HUDEP-2 (cell line): Measurements from ENCODE around the gene PPAN.

Source experiments
- DNase-seq, 76 experiments: peaks; one replicate each; lab custom pipeline; 2025; ENCODE audit not compliant: unreplicated experiment in 76 of 76; lab: John Stamatoyannopoulos, UW

Gene PPAN

DNA sequence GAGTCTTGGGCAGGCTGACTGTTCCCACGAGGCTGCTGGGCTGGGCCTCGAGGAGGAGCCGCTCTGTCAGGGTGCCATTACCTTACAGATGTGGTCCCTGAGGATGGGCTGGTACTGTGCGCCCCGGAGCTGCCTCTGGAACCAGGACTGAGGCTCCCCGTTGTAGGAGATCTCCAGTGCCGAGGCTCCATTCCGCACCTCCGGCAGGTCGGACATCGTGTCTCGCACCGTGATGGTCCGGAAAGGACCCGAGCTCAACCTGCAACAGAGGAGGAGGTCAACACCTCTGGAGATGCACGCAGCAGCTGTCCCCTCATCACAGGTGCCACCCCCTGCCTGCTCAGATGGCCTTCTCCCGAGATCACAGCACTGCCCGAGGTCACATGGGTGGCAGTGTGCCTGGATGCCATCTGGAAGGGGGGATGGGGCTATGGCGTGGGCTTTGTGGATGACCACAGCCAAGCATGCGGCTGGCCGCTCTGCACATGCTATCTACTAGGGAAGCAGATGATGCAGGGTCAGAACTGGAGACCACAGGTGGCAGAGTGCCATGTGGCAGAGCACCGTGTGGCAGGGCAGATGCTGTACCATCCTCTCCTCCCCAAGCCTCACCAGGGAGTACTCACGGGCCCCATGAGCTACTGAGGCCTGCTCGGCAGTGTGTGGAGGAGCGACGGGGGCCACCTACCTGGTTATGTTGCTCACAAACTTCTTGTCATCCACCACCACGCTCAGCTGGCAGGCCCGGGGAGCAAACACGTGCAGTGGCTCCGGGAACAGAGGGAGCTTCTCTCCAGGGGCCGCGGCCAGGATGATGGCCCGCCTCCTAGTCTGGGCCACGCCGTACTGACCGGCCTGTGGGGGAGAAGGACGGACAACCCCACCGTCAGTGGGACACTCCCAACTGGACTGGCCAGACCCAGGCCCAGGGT is 31.9 kb downstream of the PPAN start:
- DNase-seq = no peak

DNA sequence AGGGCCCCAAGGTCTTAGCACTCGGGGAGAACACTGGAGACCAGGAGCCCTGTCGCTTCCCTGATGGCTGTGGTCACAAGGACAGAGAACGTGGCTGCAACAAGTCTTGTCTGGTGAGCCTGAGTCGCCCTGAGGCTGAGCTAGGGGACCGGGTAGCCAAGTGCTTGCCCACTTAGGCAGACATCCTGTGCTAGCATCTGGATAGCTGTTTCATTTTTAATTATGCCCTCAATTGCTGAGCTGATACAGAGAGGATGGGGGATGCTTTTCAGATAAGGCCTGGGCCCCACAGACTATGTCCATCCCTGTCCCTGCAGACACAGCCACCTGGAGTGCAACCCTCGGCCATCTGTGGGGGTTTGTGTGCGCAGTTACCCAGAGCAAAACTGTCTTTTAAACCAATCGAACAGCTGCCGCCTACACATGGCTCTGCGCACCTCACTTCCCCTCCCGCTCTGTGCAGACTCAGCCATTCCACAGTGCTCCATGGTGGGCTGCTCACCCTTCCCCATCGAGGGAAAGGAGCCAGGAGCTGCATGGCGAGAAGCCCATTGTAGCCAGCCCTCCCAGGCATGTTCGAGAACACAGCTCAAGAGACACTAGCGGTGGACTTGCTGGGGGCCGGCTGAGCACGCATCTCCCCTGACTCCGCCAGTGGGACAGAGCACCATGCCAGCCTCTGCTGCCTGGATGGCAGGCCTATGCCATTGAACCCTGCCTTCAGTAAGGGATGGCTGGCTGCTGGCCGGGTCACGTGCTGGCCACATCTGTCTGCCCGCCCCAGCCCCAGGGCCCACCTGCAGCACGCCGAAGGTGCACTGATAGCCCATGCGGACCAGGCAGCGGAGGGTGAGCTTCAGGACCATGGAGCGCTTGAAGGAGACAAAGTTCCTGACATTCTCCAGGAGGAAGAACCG is 33.0 kb downstream of the PPAN start:
- no peak for DNase-seq

- DNase-seq = no peak
Measured at GRCh38 chr19:10139952-10140351, 33.8 kb downstream of the PPAN start.

GRCh38 chr19:10141479-10141878 is 35.3 kb downstream of the PPAN start:
- DNase-seq = no peak

DNA sequence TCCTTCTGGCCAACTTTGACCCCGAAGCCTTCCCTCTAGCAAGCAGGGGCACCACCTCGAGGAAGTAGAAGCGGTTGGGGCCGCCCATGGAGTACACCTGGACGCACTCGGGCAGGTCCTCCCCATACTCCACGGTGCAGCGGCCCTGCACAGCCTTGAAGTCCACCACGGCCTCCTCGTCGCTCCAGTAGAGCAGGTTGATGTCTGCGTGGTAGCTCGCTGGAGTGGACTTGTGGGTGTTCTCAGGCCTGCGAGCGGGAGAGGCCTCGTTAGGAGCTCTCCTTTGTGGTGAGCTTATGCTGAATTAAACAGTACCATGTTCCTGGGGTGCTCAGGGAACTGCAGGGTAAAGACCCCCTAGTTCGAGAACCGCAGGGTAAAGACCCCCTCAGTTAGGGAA is 35.8 kb downstream of the PPAN start:
- no peak for DNase-seq

DNA sequence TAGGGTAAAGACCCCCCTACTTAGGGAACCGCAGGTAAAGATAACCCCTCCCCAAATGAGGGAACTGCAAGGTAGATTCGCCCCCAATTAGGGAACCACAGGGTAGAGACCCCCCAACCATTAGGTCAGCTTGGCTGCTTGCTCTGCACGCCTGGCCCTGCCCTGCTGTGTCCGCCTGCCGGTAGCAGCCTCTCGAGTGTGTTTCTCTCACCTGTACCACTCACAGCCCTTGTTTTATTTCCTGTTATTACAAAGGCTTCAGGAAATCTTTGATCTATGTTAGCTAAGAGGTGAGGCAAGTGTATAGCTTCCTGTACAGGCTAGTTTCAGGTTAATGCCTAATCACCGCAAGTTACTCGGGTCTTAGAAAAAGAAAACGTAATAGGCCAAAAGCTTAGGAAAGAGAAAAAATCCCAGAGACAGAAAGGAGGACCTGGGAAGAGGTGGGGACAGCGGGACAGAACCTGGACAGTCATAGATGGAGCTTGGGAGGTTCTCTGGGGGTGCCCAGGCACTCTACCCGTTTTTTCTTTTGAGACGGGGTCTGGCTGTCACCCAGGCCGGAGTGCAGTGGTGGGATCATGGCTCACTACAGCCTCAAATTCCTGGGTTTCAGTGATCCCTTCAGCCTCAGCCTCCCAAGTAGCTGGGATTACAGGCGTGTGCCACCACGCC is 36.7 kb downstream of the PPAN start:
- no peak for DNase-seq

- DNase-seq = no peak
Measured at GRCh38 chr19:10143681-10144080, 37.5 kb downstream of the PPAN start.

GRCh38 chr19:10144361-10144760 is 38.2 kb downstream of the PPAN start:
- DNase-seq = no peak

DNA sequence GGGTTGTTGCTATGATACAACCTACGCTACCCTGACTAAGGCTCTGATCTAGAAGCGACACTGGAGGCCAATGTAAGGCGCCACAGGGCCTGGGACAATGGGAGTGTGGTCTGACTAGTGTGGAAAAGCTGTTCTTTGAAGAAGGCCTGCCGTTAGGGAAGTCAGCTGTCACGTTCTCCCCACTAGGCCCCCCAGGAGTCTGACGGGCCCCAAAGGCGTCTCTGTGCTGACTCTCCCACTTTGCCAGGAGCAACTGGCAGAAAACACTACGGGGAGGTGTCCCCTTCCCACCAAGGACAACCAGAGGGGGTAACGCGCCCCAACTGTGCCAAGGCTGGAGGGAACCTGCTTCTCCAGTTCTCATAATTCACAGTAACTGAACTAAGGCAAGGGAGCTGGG is 38.9 kb downstream of the PPAN start:
- no peak for DNase-seq

DNA sequence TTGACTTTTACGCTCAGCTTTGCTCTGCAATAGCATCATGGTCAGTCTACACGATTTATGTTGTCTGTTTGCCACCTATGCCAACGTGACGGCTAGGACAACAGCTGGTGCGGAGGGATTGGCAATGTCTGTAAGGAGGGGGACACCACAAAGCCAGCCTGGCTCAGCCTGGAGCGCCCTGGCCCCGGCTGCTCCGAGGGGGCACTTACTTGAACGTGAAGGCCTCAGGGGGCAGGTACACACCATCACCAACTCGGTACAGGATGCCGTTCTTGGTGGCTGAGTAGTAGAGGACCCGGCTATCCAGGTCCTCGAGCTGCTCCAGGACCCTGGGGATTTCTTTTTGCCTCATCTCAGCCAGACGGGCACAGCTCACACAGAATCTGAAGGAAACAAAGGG is 40.0 kb downstream of the PPAN start:
- no peak for DNase-seq

- DNase-seq = no peak
Measured at GRCh38 chr19:10149427-10149826, 43.3 kb downstream of the PPAN start.

GRCh38 chr19:10151521-10151920 is 45.4 kb downstream of the PPAN start:
- no peak for DNase-seq

- no peak for DNase-seq
Measured at GRCh38 chr19:10152100-10152499, 45.9 kb downstream of the PPAN start.

DNA sequence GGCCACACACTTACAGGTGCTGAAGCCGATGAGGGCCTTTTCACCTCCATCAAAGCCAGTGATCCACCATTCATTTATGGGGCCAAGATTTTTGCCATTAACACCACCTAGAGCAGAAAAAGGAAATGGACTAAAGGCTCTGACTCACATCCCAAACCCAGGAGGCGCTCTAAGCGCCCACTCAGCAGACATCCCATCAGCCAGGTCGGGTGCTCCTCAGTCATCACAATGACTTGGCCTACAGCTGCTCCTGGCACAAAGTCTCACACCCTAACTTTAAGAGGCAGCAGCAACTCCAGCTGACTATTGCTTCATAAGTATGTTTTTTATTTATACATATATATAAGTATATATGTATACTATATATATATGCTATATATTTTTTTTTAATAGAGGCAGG is 49.7 kb downstream of the PPAN start:
- DNase-seq = no peak

- DNase-seq = no peak
Measured at GRCh38 chr19:10158071-10158470, 51.9 kb downstream of the PPAN start.

GRCh38 chr19:10158485-10158884 is 52.3 kb downstream of the PPAN start:
- DNase-seq = no peak

DNA sequence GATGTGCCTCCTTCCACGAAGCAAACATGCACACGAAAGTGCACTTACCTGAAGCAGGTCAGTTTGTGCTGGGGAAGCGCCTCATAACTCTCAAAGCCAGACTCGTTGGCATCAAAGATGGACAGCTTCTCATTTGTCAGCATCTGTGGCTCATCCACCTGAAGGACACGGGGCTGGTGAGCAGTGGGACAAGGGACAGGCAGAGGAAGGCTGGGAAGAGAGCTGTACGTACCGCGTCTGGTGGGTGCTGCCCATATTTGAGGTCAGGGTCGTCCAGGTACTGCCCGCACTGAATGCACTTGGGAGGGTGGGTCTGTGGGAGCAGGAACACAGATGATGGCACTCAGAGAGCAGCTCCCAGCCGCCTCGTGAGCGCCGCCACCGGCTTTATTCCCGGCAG is 53.4 kb downstream of the PPAN start:
- DNase-seq = no peak
